Activated CD4-positive, alpha-beta T cell treated with anti-CD3 and anti-CD28 coated beads for 1 hour (primary cell): ENCODE data around the gene PRKCQ.
A peak's percentile ranks its signal among the peaks of the same experiment; 100 is the strongest.
"Not testable (repeated sequence)": the region's sequence is repeated elsewhere in the genome, so short reads cannot be mapped to it uniquely, and the experiment has no call there.

ENCODE experiments used
- DNase-seq: peaks from one replicate; pipeline ENCODE4 v3.0.0-alpha.2; 2020

Gene PRKCQ

GRCh38 chr10:6592080-6592479 is 12.0 kb upstream of the PRKCQ start:
- no peak for DNase-seq

GRCh38 chr10:6591668-6592067 is 11.6 kb upstream of the PRKCQ start:
- no peak for DNase-seq

GRCh38 chr10:6590100-6590499 is 10.0 kb upstream of the PRKCQ start:
- DNase-seq = no peak

DNA sequence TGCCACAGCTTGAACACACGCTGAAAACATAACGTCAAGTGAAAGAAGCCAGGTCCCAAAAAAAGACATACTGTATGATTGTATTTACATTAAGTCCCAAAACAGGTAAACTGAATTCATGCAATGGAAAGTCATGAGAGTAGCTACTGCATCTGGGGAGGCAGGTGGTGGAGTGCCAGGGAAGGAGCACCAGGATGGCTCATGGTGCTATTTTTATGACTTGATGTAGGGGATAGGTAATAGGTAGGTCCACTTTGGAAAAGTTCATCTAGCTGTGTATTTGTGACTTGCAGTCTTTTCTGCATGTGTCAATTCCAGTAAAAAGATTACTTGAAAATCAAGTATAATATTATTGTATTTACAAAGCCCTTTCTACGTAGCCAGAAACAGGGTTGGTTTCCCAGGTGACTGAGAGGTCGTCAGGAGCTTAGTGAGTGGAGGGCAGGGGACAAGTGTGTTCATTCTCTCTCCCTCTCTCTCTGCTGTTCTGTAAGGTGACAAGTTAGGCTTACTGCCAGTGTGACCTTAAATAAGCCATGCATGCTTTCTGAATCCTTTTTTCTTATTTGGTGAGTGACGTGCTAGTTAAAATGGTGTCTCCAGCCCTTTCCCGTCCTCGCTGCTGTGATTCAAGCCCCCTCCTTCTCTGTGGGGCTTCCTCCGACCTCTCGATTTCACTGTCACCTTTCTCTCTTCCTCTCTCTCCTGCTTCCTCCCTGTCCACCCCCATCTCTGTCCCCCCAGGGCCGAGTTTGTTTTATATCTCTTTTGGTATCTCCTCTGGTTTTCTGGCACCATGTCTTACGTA is 9.4 kb upstream of the PRKCQ start:
- no peak for DNase-seq

DNA sequence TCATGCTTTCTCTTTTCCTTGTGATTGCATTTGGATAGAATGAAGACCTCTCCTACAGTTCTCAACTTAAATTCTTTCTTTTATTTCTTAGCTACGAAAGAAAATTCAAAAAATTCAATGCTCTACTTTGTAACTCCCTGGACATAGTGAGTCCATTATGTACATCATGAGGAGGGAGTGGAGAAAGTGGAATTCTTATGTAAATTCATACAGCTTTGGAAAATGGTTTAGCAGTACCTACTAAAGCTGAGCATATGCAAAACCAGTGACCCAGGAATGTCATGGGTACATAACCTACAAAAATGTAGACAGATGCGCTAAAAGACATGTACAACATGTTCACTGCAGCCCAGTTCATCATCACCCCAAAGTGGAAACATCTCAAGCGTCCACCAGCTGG is 8.8 kb upstream of the PRKCQ start:
- no peak for DNase-seq

DNA sequence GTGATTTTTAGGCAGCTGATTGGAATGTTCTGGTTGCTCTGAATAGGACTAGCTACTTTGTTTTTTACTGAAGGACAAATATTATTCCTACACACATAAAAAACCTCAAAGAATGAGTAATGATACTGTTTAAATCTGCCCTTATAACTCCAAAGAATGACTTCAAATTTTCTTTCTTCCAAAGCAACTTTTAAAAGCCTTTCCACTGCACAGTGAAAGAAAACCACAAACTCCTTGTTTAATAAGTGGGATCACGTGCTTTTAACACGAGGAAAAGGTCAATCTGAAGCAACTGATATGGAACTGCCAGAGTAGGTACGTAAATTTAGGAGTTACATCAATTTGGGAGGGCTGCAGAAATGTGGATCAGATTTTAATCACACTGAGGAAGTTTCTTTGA is 8.0 kb upstream of the PRKCQ start:
- DNase-seq = no peak

GRCh38 chr10:6586501-6586900 is 6.4 kb upstream of the PRKCQ start:
- DNase-seq = no peak

GRCh38 chr10:6583447-6583846 is 3.4 kb upstream of the PRKCQ start:
- peak; percentile 48 for DNase-seq

DNA sequence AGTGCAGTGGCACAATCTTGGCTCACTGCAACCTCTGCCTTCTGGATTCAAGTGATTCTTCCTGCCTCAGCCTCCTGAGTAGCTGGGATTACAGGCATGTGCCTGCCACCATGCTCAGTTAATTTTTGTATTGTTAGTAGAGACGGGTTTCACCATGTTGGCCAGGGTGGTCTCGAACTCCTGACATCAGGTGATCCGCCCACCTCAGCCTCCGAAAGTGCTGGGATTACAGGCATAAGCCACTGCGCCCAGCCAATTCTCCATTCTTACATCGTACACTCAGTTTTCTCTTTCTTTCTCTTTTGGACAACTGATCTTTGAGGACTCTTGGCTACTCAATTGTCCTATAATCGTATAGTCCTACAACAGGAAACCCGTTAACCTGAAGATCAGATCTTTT is 2.8 kb upstream of the PRKCQ start:
- not testable (repeated sequence) for DNase-seq

DNA sequence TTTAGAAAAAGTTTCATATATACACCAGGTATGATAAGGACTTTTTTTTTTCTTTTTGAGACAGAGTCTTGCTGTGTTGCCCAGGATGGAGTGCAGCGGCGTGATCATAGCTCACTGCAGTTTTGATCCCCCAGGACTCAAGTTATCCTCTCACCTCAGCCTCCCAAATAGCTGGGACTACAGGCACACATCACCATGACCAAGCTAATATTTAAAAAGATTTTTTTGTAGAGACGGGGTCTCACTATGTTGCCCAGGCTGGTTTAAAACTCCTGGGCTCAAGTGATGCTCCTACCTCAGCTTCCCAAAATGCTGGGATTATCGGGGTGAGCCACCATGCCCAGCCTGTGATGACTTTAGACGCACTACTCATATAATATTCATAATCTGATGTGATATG is 2.2 kb upstream of the PRKCQ start:
- no peak for DNase-seq

DNA sequence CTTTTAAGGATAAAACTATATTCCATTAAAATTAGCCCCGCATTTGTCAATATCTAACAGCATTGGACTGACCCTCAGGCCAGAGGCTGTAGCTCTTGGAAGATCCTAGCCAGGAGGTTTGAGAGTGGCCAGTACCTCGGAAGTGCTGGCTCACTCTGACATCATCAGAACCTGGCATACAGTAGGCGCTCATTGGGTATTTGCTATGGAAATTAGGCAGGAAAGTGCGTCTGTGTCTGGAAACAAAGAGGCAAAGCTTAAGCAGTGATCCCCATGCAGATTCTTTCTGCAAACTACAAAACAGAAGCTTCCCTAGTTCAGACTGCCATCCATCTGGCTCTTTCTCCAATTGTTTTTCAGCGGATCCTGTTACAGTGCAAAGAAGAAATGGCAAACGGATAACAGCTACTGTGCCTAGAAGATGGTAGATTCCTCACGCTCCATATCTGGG is 1.7 kb upstream of the PRKCQ start:
- no peak for DNase-seq

DNA sequence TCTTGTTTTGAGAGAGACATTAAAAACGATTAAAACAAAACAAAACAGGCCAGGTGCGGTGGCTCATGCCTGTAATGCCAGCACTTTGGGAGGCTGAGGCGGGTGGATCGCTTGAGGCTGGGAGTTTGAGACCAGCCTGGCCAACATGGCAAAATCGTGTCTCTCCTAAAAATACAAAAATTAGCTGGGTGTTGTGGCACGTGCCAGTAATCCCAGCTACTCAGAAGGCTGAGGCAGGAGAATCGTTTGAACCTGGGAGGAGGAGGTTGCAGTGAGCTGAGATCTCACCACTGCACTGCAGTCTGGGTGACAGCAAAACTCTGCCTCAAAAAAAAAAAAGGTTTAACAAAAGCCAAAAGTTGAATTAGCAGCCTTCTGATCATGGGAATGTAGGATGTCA is 1.1 kb upstream of the PRKCQ start:
- not testable (repeated sequence) for DNase-seq

GRCh38 chr10:6580279-6581029 is 378 bp upstream of the PRKCQ start:
- peak; percentile 79 for DNase-seq

DNA sequence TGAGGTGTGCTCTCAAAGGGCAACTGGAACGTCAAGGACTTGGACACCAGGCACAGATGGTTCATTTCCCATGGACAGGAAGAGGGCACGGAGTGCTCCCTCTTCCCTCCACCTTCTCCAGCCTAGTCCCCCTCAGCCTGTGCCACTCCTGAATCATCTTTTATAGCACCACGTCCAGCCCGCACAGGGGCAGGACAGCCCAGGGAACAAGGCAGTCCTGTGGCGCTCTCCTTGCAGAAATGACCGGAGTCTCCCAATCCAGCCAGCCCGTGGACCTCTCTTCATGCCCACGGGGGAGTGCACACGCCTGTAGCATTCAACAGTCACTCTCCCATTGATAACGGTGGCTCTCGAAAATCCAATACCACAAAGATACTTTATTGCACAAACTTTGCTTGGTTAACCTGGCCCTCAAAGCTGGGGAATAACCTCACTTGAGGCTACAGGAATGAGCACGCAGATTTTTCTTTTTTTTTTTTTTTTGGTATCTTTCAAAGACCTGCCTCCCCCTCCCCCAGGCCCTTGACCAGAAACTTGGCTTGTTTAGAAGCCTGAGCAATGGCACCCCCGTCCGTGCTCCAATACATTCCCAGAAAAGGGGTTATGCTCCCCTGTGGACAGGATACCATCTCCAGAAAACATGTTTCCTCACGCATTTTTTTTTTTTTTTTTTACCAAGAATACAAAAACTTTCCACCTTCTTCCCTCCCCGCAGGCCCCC is 733 bp downstream of the PRKCQ start:
- no peak for DNase-seq

- no peak for DNase-seq
These were observed 1.3 kb downstream of the PRKCQ start for GRCh38 chr10:6578795-6579182.

DNA sequence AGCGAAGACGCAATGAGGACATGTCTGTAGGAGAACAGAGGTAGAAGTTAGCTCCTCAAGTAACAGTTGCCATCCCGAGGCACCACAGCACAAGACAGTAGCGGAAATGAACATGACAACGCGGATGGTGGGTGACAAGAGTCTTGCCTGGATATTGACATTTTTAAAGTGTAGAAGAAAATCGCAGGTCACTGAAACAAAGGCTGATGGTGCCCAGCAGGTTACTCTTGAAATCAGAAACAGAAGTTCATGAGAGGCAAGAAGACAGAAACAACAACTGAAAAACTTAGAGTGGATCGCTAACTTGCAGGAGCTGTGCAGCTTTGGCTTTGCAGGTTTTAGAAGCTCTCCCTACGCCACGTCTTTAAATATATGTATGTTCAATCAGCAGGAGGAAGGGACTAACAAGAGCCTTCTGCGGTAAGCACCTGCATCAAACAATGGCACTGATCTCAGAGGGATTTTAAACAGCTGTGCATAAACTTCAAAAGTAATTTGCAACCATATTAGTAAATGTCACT is 1.8 kb downstream of the PRKCQ start:
- no peak for DNase-seq

DNA sequence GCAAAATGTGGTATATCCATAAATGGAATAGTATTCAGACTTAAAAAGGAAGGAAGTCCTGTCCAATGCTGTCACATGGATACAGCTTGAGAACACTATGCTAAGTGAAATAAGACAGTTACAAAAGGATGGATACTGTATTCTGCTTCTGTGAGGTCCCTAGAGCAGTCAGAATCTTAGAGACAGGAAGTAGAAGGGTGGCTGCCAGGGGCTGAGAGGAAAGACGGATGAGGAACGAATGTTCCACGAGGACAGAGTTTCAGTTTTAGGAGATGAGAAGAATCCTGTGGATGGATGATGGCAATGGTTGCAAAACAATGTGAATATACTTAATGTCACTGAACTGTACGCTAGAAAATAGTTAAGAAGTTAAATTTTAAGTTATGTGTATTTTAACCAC is 3.8 kb downstream of the PRKCQ start:
- no peak for DNase-seq

DNA sequence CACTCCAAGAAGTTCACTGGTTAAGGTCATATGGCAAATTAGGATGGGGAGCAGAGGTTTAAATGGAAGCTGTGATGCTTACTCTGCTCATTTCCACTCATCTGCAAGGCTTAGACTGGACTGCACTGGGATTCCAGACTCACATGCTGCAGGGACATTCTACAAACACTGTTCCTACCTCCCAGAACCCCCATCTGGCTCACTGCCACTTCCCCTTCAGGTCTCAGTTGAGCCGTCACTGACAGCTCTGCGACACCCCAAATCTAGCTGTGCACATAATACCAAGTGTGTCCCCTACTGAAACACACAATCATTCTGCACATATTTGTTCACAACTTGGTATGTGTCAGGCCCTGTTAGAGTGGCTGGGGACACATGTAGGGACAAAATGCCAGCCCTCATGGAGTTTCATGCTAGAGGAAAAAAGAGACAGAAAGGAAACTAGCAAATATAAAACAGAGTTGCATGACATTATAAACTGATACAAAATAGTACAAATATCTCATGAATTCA is 5.4 kb downstream of the PRKCQ start:
- no peak for DNase-seq

- no peak for DNase-seq
These were observed 9.2 kb downstream of the PRKCQ start for GRCh38 chr10:6570893-6571292.

- no peak for DNase-seq
These were observed 10.8 kb downstream of the PRKCQ start for GRCh38 chr10:6569259-6569658.

DNA sequence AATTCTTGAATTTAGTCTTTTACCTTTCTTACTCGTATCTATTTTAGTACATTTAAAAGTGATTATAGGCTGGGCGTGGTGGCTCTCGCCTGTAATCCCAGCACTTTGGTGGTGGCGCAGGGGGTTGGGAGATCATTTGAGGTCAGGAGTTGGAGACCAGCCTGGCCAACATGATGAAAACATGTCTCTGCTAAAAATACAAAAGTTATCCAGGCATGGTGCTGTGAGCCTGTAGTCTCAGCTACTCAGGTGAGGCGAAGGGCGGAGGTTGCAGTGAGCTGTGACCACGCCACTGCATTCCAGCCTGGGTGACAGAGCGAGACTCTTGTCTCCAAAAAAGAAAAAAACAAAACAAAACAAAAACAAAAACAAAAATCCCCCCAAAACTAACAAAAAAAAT is 12.2 kb downstream of the PRKCQ start:
- DNase-seq = no peak

- no peak for DNase-seq
These were observed 12.8 kb downstream of the PRKCQ start for GRCh38 chr10:6567203-6567703.

GRCh38 chr10:6565588-6565987 is 14.5 kb downstream of the PRKCQ start:
- no peak for DNase-seq
